Mesodermal cell (in vitro differentiated cells): ENCODE data around the gene TRIM67.

Experiments used
- H3K27ac ChIP-seq: 2 replicates; pipeline ENCODE4 v1.7.0; 2013; ENCODE audit warnings: mild to moderate bottlenecking, low read depth, low read length, moderate library complexity; ENCODE audit not compliant: severe bottlenecking
- H3K36me3 ChIP-seq: 2 replicates; pipeline ENCODE4 v1.7.1; 2013; ENCODE audit warnings: mild to moderate bottlenecking, low read length, moderate library complexity; ENCODE audit not compliant: control insufficient read depth, insufficient read depth
- H3K4me1 ChIP-seq: one replicate; pipeline ENCODE4 v1.7.1; 2013; ENCODE audit warnings: mild to moderate bottlenecking, low read length; ENCODE audit not compliant: insufficient read depth, control insufficient read depth, poor library complexity, severe bottlenecking
- H3K4me3 ChIP-seq: 2 replicates; pipeline ENCODE4 v1.7.0; 2013; ENCODE audit warnings: low read length, control low read depth, mild to moderate bottlenecking; ENCODE audit not compliant: insufficient read depth, poor library complexity, severe bottlenecking; ENCODE audit errors: extremely low read depth
- H3K9me3 ChIP-seq: 2 replicates; pipeline ENCODE4 v1.7.1; 2013; ENCODE audit warnings: mild to moderate bottlenecking, low read length, moderate library complexity; ENCODE audit not compliant: control insufficient read depth
- WGBS, 2 experiments: methylation state at CpG; one replicate each; pipeline ENCODE4 v1.1.5; 2013; ENCODE audit warnings: missing lambda C conversion rate in 2 of 2; ENCODE audit not compliant: insufficient coverage in 2 of 2; 5-methylcytosine and 5-hydroxymethylcytosine counted together

Gene TRIM67

DNA sequence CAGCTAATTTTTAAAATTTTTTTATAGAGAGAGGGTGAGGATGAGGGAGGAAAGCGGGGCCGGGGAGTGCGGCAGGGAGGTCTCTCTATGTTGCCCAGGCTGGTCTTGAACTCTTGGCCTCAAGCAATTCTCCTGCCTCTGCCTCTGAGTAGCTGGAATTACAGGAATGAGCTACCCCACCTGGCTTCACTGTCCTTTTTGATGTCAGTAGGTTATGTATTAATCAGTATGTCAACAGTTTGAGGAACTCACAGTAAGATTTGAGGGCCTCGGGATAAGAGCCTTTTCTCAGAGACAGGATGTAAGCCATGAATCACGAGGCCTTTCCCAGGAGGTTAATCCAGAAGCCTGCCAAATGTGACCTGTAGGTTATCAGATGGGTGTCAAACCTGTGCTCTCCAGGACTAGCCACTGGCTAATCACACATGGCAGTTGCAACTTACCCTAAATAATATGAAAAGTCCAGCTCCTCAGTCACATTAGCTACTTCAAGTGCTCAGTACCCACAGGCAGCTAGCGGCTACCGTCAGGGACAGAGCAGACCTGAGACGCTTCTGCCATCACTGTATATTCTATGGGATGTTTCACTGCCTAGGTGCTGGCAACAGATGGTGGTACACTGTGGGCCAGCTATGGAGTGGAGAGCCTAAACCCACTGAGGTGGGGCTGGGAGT lies 33.1 kb downstream of the TRIM67 start:
- no peaks in the 10 kb centered on the region for H3K4me1 ChIP-seq
- H3K9me3 ChIP-seq, result no peaks in the 10 kb centered on the region
- 78 to 80% methylated on average over 3 to 5 of the region's 8 CpGs for WGBS, 2 experiments
- H3K27ac ChIP-seq, result no peak overlapping the region
- no peak overlapping the region for H3K4me3 ChIP-seq
- no peaks in the 10 kb centered on the region for H3K36me3 ChIP-seq

- 79 to 100% methylated on average over 1 to 2 of the region's 3 CpGs for WGBS, 2 experiments
- Histone ChIP-seq H3K27ac (no peak overlapping the region), H3K4me3 (no peak overlapping the region), H3K36me3 (no peaks in the 10 kb centered on the region), H3K4me1 (no peaks in the 10 kb centered on the region), H3K9me3 (no peaks in the 10 kb centered on the region)
Measured at GRCh38 chr1:231196307-231196706, 34.4 kb downstream of the TRIM67 start.

DNA sequence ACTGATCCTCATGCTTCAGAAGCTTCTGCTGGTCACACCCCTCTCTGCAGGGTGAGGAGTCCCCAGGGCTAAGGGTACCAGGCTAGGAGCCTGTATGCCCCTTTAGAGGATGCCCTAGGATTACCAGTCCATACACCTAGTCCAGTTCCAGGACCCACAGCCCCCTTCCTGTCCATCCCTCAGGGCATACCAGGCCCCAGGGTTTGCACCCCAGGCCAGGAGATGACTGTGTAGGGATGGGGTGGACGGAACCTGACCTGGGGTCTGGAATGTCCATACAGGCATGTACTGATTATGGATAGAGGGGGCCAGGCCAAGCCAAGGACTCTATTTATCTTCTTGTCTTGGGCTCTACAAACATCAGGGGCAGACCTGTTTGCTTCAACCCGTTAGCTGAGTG lies 34.9 kb downstream of the TRIM67 start:
- H3K36me3 ChIP-seq, result no peaks in the 10 kb centered on the region
- no peaks in the 10 kb centered on the region for H3K4me1 ChIP-seq
- H3K27ac ChIP-seq, result no peak overlapping the region
- WGBS, 2 experiments, result 92% methylated on average over 2 of the region's 2 CpGs; no CpG with 5 or more reads in 1 of the 2 experiments
- H3K9me3 ChIP-seq, result no peaks in the 10 kb centered on the region
- H3K4me3 ChIP-seq, result no peak overlapping the region

DNA sequence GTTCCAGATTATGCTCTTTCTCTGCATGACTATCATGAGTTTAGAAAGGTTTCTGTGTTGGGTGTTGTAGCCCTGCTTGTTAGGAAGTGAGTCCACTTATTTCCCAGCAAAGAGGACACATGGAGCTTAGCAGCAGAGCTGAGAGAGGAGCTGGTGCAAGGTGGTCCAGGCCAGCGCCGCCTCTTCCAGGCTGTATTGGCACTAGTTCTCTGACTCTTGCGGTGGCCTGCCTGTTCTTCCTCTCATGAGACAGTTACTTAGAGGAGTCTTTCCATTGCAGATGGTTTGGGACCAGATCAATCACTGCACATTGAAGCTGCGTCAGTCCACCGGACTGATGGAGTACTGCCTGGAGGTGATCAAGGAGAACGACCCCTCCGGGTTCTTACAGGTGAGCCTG lies 38.0 kb downstream of the TRIM67 start:
- H3K27ac ChIP-seq, result no peak overlapping the region
- H3K9me3 ChIP-seq, result no peaks in the 10 kb centered on the region
- no peaks in the 10 kb centered on the region for H3K36me3 ChIP-seq
- no peaks in the 10 kb centered on the region for H3K4me1 ChIP-seq
- no peak overlapping the region for H3K4me3 ChIP-seq
- 96 to 98% methylated on average over 4 to 7 of the region's 7 CpGs for WGBS, 2 experiments

DNA sequence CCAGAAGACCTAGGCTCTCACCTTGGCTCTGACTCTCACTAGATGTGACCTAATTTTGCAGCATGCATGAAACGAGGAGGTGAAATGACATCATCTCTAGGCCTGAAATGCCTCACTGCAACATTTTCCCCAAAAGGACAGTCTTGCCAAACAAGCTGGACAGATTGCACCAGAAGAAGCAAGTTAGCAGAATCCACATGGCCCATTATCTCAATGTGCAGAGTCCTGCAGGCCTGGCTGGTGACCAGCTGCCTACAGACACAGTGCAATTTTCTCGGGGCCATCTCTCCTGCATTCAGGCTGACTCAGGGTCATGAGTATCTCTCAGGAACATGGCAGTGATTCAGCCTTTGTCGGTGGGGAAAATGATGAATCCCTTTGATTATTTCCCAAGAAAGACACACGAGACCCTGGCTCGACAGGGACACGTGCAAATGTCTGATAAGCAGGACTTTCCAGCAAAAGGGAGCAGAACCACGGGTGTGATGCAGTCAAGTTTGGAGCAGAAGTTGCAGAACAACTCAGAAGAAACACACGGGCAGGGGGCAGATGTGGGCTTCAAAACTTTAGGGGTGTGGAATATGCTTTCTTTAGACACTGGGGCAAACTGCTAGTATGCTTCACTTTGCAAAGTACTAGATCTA lies 38.7 kb downstream of the TRIM67 start:
- Histone ChIP-seq H3K36me3 (no peaks in the 10 kb centered on the region), H3K9me3 (no peaks in the 10 kb centered on the region), H3K4me3 (no peak overlapping the region), H3K4me1 (no peaks in the 10 kb centered on the region), H3K27ac (no peak overlapping the region)
- 79 to 83% methylated on average over 7 to 8 of the region's 8 CpGs for WGBS, 2 experiments

GRCh38 chr1:231201375-231201978 lies 39.6 kb downstream of the TRIM67 start:
- no peaks in the 10 kb centered on the region for H3K4me1 ChIP-seq
- H3K36me3 ChIP-seq, result no peaks in the 10 kb centered on the region
- no peaks in the 10 kb centered on the region for H3K9me3 ChIP-seq
- WGBS, 2 experiments, result 87 to 88% methylated on average over 16 of the region's 16 CpGs
- no peak overlapping the region for H3K4me3 ChIP-seq
- no peak overlapping the region for H3K27ac ChIP-seq

DNA sequence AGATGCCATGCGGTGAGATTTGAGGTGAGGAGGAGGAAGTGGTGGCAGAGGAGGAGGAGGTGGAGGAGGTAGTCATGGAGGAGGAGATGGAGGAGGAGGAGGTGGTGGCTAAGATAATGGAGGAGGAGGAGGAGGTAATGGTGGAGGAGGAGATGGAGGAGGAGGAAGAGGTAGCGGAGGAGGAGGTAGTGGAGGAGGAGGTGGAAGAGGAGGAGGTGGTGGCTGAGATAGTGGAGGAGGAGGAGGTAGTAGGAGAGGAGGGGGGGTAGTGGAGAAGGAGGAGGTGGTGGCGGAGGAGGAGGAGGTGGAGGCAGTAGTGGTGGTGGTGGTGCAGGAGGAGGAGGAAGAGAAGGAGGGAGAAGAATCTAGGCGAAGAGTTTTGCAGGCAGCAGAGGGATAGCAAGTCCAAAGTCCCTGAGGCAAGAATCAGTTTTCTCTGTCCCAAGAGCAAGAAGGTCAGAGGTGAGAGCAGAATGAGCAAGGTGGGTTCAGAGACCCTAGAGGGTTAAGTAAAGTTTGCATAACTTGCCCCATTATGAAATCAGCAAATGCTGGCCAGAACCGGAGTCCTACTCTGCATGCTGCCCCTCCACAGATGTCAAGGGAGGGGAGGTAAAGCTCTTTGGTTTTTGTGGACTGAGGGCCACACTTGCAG lies 40.2 kb downstream of the TRIM67 start:
- no peaks in the 10 kb centered on the region for H3K4me1 ChIP-seq
- no peaks in the 10 kb centered on the region for H3K9me3 ChIP-seq
- H3K4me3 ChIP-seq, result no peak overlapping the region
- WGBS, 2 experiments, result 86 to 94% methylated on average over 4 to 5 of the region's 5 CpGs
- no peak overlapping the region for H3K27ac ChIP-seq
- no peaks in the 10 kb centered on the region for H3K36me3 ChIP-seq

GRCh38 chr1:231203259-231204057 lies 41.6 kb downstream of the TRIM67 start:
- Histone ChIP-seq H3K4me3 (no peak overlapping the region), H3K4me1 (no peaks in the 10 kb centered on the region), H3K36me3 (no peaks in the 10 kb centered on the region), H3K9me3 (no peaks in the 10 kb centered on the region), H3K27ac (no peak overlapping the region)
- 87 to 94% methylated on average over 15 to 20 of the region's 21 CpGs for WGBS, 2 experiments

GRCh38 chr1:231206856-231207255 lies 45.0 kb downstream of the TRIM67 start:
- Histone ChIP-seq H3K36me3 (no peaks in the 10 kb centered on the region), H3K9me3 (no peaks in the 10 kb centered on the region), H3K4me3 (no peak overlapping the region), H3K27ac (no peak overlapping the region), H3K4me1 (no peaks in the 10 kb centered on the region)
- 61 to 100% methylated on average over 1 to 2 of the region's 8 CpGs for WGBS, 2 experiments

DNA sequence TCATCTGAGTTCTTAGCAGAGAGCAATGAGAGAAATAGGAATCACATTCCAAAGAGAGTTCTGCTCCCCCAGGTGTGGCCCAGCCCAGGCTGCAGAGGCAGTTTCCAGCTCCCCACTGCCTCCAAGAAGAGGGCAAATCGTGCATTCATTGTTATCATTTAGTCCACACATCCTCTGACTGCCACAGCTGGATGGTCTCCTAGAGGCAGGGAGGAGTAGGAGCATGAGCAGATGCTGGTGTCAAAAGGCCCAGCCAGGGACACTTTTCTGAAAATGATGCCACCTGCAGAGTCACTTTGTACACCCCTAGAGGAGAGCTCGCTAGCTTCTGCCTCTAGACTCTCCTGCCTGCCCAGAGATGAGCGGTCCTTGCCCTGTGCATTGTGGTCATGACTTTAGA lies 45.6 kb downstream of the TRIM67 start:
- no peaks in the 10 kb centered on the region for H3K36me3 ChIP-seq
- H3K27ac ChIP-seq, result no peak overlapping the region
- 80 to 85% methylated on average over 1 to 2 of the region's 3 CpGs for WGBS, 2 experiments
- no peaks in the 10 kb centered on the region for H3K9me3 ChIP-seq
- H3K4me3 ChIP-seq, result no peak overlapping the region
- H3K4me1 ChIP-seq, result no peaks in the 10 kb centered on the region
